Measurements from ENCODE around the gene TM9SF2.

Gene TM9SF2

GRCh38 chr13:99577934-99578917 is 77.0 kb downstream of the TM9SF2 start:
- Histone ChIP-seq H3K27me3 (ENCODE audit: low read length) (no peaks in the 10 kb centered on the region), H3K9ac (ENCODE audit: low read length) (no peak overlapping the region), H3K9me3 (ENCODE audit: insufficient read depth, low read length) (no peaks in the 10 kb centered on the region), H4K20me1 (ENCODE audit: low read depth, low read length) (no peaks in the 10 kb centered on the region), H3K27ac (ENCODE audit: low read depth, low read length) (no peak overlapping the region), H3F3A (ENCODE audit: insufficient read depth) (no peaks in the 10 kb centered on the region), H2AFZ (ENCODE audit: low read depth, low read length, severe bottlenecking) (no peak overlapping the region), H3K4me2 (ENCODE audit: low read depth, low read length, poor library complexity, severe bottlenecking) (no peak overlapping the region), H3K9me2 (replicated peaks; ENCODE audit: insufficient read depth, low read length) (no peaks in the 10 kb centered on the region), H3K4me3 (ENCODE audit: insufficient read depth, low read length, poor library complexity, severe bottlenecking) (no peak overlapping the region), H3K79me2 (ENCODE audit: insufficient read depth, low read length) (no peaks in the 10 kb centered on the region), H3K36me3 (ENCODE audit: low read length) (no peaks in the 10 kb centered on the region)
- TF ChIP-seq EZH2phosphoT487 (conservative IDR thresholded peaks at IDR 0.05; ENCODE audit: low read length) = no peak

GRCh38 chr13:99580500-99581268 is 79.4 kb downstream of the TM9SF2 start:
- no peaks in the 10 kb centered on the region for H3K79me2 ChIP-seq (ENCODE audit: insufficient read depth, low read length)
- no peaks in the 10 kb centered on the region for H3K36me3 ChIP-seq (ENCODE audit: low read length)
- no peak overlapping the region for H3K4me3 ChIP-seq (ENCODE audit: insufficient read depth, low read length, poor library complexity, severe bottlenecking)
- no peak overlapping the region for H2AFZ ChIP-seq (ENCODE audit: low read depth, low read length, severe bottlenecking)
- no peaks in the 10 kb centered on the region for H3K9me3 ChIP-seq (ENCODE audit: insufficient read depth, low read length)
- H3K27me3 ChIP-seq (ENCODE audit: low read length) = no peaks in the 10 kb centered on the region
- no peaks in the 10 kb centered on the region for H3K9me2 ChIP-seq (replicated peaks; ENCODE audit: insufficient read depth, low read length)
- TF ChIP-seq CTCF (IDR thresholded peaks at IDR 0.05; ENCODE audit: insufficient read depth, low read length, poor library complexity, severe bottlenecking) = no peak
- no peak for TF ChIP-seq EZH2phosphoT487 (conservative IDR thresholded peaks at IDR 0.05; ENCODE audit: low read length)
- no peak overlapping the region for H3K27ac ChIP-seq (ENCODE audit: low read depth, low read length)
- no peaks in the 10 kb centered on the region for H4K20me1 ChIP-seq (ENCODE audit: low read depth, low read length)
- no peak overlapping the region for H3K9ac ChIP-seq (ENCODE audit: low read length)
- no peaks in the 10 kb centered on the region for H3F3A ChIP-seq (ENCODE audit: insufficient read depth)
- H3K4me2 ChIP-seq (ENCODE audit: low read depth, low read length, poor library complexity, severe bottlenecking) = no peak overlapping the region

GRCh38 chr13:99582511-99582910 is 81.2 kb downstream of the TM9SF2 start:
- no peak overlapping the region for H3K9ac ChIP-seq (ENCODE audit: low read length)
- no peak overlapping the region for H3K4me2 ChIP-seq (ENCODE audit: low read depth, low read length, poor library complexity, severe bottlenecking)
- TF ChIP-seq EZH2phosphoT487 (conservative IDR thresholded peaks at IDR 0.05; ENCODE audit: low read length) (no peak), CTCF (IDR thresholded peaks at IDR 0.05; ENCODE audit: insufficient read depth, low read length, poor library complexity, severe bottlenecking) (no peak)
- H3K9me3 ChIP-seq (ENCODE audit: insufficient read depth, low read length) = no peaks in the 10 kb centered on the region
- no peaks in the 10 kb centered on the region for H3K79me2 ChIP-seq (ENCODE audit: insufficient read depth, low read length)
- H3K36me3 ChIP-seq (ENCODE audit: low read length) = no peaks in the 10 kb centered on the region
- H3K9me2 ChIP-seq (replicated peaks; ENCODE audit: insufficient read depth, low read length) = no peaks in the 10 kb centered on the region
- H3K4me3 ChIP-seq (ENCODE audit: insufficient read depth, low read length, poor library complexity, severe bottlenecking) = no peak overlapping the region
- no peaks in the 10 kb centered on the region for H3F3A ChIP-seq (ENCODE audit: insufficient read depth)
- H2AFZ ChIP-seq (ENCODE audit: low read depth, low read length, severe bottlenecking) = no peak overlapping the region
- H3K27me3 ChIP-seq (ENCODE audit: low read length) = 0 out of 2 replicates have a peak, but pooled peaks cover under 1% of the 10 kb centered on the region
- H3K27ac ChIP-seq (ENCODE audit: low read depth, low read length) = no peak overlapping the region
- no peaks in the 10 kb centered on the region for H4K20me1 ChIP-seq (ENCODE audit: low read depth, low read length)
